Keratinocyte (primary cell): ENCODE measurements around the gene VPS26B.

Source experiments
- CTCF ChIP-seq, 3 experiments: IDR thresholded peaks in 1 of 3; conservative IDR thresholded peaks in 1 of 3; optimal IDR thresholded peaks in 1 of 3; 2 replicates in 2 of 3; 3 replicates in 1 of 3; pipeline versions ENCODE3 to v1.5.1; 2011; ENCODE audit warnings: low read length in 3 of 3, mild to moderate bottlenecking in 3 of 3, moderate library complexity in 2 of 3, control low read depth in 1 of 3, inconsistent platforms in 1 of 3; ENCODE audit not compliant: insufficient read depth in 2 of 3; ENCODE audit errors: extremely low read depth in 1 of 3
- EZH2 ChIP-seq: IDR thresholded peaks from one replicate; pipeline ENCODE4 v1.6.1; 2012; ENCODE audit warnings: inconsistent platforms, mild to moderate bottlenecking, low read length, moderate library complexity

GRCh38 chr11:134230339-134230738, 5.9 kb downstream of the VPS26B start:
- TF ChIP-seq CTCF (optimal IDR thresholded peaks at IDR 0.05 in 1 of 3, IDR thresholded peaks at IDR 0.05 in 1 of 3, conservative IDR thresholded peaks at IDR 0.05 in 1 of 3; ENCODE audit: extremely low read depth in 1 of 3, insufficient read depth in 2 of 3, low read length in 3 of 3): no peak
- no peak for TF ChIP-seq EZH2
